WTC11 (cell line): ENCODE measurements around the gene OXLD1. TPM values are rescaled to one million over a fixed set of nuclear protein-coding genes. Genes with fewer than 3 reads are reported as not detected.

Experiments
- ATAC-seq: fragments of 200-7000 bp; cut with Tn5 transposase; 2 replicates; pipeline ENCODE4 v1.10.0; 2021; ENCODE audit warnings: mild to moderate bottlenecking, moderate library complexity
- CTCF ChIA-PET: fragments of 300-600 bp; sonication (Branson Sonifier 250); formaldehyde crosslinking; loops from one replicate; lab custom pipeline; 2021; ENCODE audit warnings: antibody characterized with exemption; lab: Charles Lee
- POLR2A ChIA-PET: fragments of 350-600 bp; sonication (Branson Sonifier 250); formaldehyde crosslinking; loops from one replicate; lab custom pipeline; 2021; ENCODE audit warnings: antibody characterized with exemption; lab: Charles Lee
- DNase-seq: peaks from one replicate; pipeline ENCODE4 v3.0.0; 2021; ENCODE audit warnings: low spot score
- H3K27ac Mint-ChIP-seq: 2 replicates; pipeline ENCODE4 v1.8.0; 2021; ENCODE audit warnings: mixed read lengths
- H3K27me3 Mint-ChIP-seq: 2 replicates; pipeline ENCODE4 v1.8.0; 2021; ENCODE audit warnings: low read depth, mild to moderate bottlenecking, moderate library complexity, mixed read lengths
- H3K36me3 Mint-ChIP-seq: 2 replicates; pipeline ENCODE4 v1.8.0; 2021; ENCODE audit warnings: mixed read lengths
- H3K4me1 Mint-ChIP-seq: 2 replicates; pipeline ENCODE4 v1.8.0; 2022; ENCODE audit warnings: mixed read lengths
- H3K4me3 Mint-ChIP-seq: 2 replicates; pipeline ENCODE4 v1.8.0; 2021; ENCODE audit warnings: mild to moderate bottlenecking, moderate library complexity, mixed read lengths
- H3K9me3 Mint-ChIP-seq: 2 replicates; pipeline ENCODE4 v1.8.0; 2021; ENCODE audit warnings: mixed read lengths
- FOXJ3 ChIP-seq: sonication (generic); formaldehyde crosslinking; IDR thresholded peaks from 2 replicates; pipeline ENCODE4 v1.9.0; 2021; ENCODE audit warnings: missing genetic modification reagents, mild to moderate bottlenecking, borderline replicate concordance
- JAZF1 ChIP-seq: fragments of 250-450 bp; sonication (Bioruptor Pico); IDR thresholded peaks from 2 replicates; pipeline ENCODE4 v1.9.0; 2021; ENCODE audit warnings: moderate library complexity, mild to moderate bottlenecking, inconsistent platforms
- KAT7 ChIP-seq: sonication (generic); formaldehyde crosslinking; IDR thresholded peaks from 2 replicates; pipeline ENCODE4 v1.8.1; 2023; ENCODE audit warnings: missing genetic modification reagents, mild to moderate bottlenecking, borderline replicate concordance
- RELA ChIP-seq: sonication (generic); formaldehyde crosslinking; IDR thresholded peaks from 2 replicates; pipeline ENCODE4 v1.8.1; 2022; ENCODE audit warnings: missing genetic modification reagents, mild to moderate bottlenecking, borderline replicate concordance
- RORB ChIP-seq: fragments of 250-450 bp; sonication (Bioruptor Pico); IDR thresholded peaks from 2 replicates; pipeline ENCODE4 v1.9.0; 2021; ENCODE audit warnings: mild to moderate bottlenecking
- TEAD4 ChIP-seq: sonication (generic); formaldehyde crosslinking; IDR thresholded peaks from 2 replicates; pipeline ENCODE4 v1.8.0; 2022; ENCODE audit warnings: mild to moderate bottlenecking, missing genetic modification reagents
- TP53 ChIP-seq: sonication (generic); formaldehyde crosslinking; IDR thresholded peaks from 2 replicates; pipeline ENCODE4 v1.8.1; 2023; ENCODE audit warnings: mild to moderate bottlenecking, missing genetic modification reagents
- ZNF219 ChIP-seq: sonication (generic); formaldehyde crosslinking; IDR thresholded peaks from 2 replicates; pipeline ENCODE4 v1.8.0; 2023; ENCODE audit warnings: missing genetic modification reagents, mild to moderate bottlenecking, borderline replicate concordance
- ZNF263 ChIP-seq: sonication (generic); formaldehyde crosslinking; IDR thresholded peaks from 2 replicates; pipeline ENCODE4 v1.8.1; 2022; ENCODE audit warnings: low read depth, mild to moderate bottlenecking, moderate library complexity, missing genetic modification reagents
- total RNA-seq: library from RNA; stranded (reverse); gene quantifications from 3 replicates; pipeline ENCODE4 v1.2.3, GENCODE V29; 2021
- TF ChIP-seq, protein P1 (sequence below): sonication (generic); formaldehyde crosslinking; IDR thresholded peaks from 2 replicates; pipeline ENCODE4 v1.8.0; 2022; ENCODE audit warnings: mild to moderate bottlenecking, missing genetic modification reagents
- TF ChIP-seq, protein P2 (sequence below): fragments of 250-450 bp; sonication (Bioruptor Pico); IDR thresholded peaks from 2 replicates; pipeline ENCODE4 v1.8.0; 2021; ENCODE audit warnings: mild to moderate bottlenecking
- TF ChIP-seq, protein P3 (sequence below): sonication (generic); formaldehyde crosslinking; IDR thresholded peaks from 2 replicates; pipeline ENCODE4 v1.8.0; 2022; ENCODE audit warnings: missing genetic modification reagents
- TF ChIP-seq, protein P4 (sequence below): sonication (generic); formaldehyde crosslinking; IDR thresholded peaks from 2 replicates; pipeline ENCODE4 v1.8.1; 2023; ENCODE audit warnings: mild to moderate bottlenecking, missing genetic modification reagents, moderate library complexity
- TF ChIP-seq, protein P5 (sequence below): sonication (generic); formaldehyde crosslinking; IDR thresholded peaks from 2 replicates; pipeline ENCODE4 v1.8.0; 2023; ENCODE audit warnings: missing genetic modification reagents

Gene OXLD1
- total RNA-seq, 1 experiment from 2014 or later: 49.6 TPM

DNA sequence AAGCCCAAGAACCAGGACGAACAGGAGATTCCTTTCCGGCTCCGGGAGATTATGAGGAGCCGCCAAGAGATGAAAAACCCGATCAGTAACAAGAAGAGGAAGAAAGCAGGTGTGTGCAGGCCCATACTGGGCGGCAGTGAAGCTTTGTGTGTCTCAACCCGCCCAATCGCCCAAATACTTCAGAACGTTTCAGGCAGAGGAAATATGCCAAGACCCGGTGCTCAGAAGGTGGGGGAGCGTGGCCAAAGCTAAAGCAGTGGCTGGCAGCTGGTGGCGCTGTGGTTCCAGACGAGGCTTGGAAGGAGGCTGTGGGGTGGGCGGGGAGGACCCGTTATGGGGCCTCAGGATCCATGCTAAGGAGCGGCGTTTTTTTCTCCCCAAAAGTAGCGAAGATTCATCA is 1.3 kb upstream of the OXLD1 start:
- CTCF ChIA-PET: interaction anchor here (0.6 to 1.7 kb wide), 9 partner anchors 16 to 363 kb away, joined by 3 to 10 read pairs (median 4); partner anchors contain the start of genes ARL16, HGS, MRPL12 and NPLOC4
- POLR2A ChIA-PET: no interaction called here
- H3K27me3 Mint-ChIP-seq: no peaks in the 10 kb centered on the region
- no peaks in the 10 kb centered on the region for H3K9me3 Mint-ChIP-seq
- ATAC-seq (0 out of 2 replicates have a peak, but pooled peaks have one; percentile 5), DNase-seq (peak; percentile 68)
- TF ChIP-seq, protein P1, sequence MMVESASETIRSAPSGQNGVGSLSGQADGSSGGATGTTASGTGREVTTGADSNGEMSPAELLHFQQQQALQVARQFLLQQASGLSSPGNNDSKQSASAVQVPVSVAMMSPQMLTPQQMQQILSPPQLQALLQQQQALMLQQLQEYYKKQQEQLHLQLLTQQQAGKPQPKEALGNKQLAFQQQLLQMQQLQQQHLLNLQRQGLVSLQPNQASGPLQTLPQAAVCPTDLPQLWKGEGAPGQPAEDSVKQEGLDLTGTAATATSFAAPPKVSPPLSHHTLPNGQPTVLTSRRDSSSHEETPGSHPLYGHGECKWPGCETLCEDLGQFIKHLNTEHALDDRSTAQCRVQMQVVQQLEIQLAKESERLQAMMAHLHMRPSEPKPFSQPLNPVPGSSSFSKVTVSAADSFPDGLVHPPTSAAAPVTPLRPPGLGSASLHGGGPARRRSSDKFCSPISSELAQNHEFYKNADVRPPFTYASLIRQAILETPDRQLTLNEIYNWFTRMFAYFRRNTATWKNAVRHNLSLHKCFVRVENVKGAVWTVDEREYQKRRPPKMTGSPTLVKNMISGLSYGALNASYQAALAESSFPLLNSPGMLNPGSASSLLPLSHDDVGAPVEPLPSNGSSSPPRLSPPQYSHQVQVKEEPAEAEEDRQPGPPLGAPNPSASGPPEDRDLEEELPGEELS (CRISPR knock-in tag): no peak
- TF ChIP-seq JAZF1 (CRISPR knock-in tag) (no peak), TP53 (CRISPR knock-in tag) (no peak), RELA (CRISPR knock-in tag) (no peak), ZNF219 (no peak), RORB (CRISPR knock-in tag) (no peak), ZNF263 (no peak), TEAD4 (CRISPR knock-in tag) (no peak)
- TF ChIP-seq, protein P2, sequence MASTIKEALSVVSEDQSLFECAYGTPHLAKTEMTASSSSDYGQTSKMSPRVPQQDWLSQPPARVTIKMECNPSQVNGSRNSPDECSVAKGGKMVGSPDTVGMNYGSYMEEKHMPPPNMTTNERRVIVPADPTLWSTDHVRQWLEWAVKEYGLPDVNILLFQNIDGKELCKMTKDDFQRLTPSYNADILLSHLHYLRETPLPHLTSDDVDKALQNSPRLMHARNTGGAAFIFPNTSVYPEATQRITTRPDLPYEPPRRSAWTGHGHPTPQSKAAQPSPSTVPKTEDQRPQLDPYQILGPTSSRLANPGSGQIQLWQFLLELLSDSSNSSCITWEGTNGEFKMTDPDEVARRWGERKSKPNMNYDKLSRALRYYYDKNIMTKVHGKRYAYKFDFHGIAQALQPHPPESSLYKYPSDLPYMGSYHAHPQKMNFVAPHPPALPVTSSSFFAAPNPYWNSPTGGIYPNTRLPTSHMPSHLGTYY: no peak
- TF ChIP-seq, protein P3, sequence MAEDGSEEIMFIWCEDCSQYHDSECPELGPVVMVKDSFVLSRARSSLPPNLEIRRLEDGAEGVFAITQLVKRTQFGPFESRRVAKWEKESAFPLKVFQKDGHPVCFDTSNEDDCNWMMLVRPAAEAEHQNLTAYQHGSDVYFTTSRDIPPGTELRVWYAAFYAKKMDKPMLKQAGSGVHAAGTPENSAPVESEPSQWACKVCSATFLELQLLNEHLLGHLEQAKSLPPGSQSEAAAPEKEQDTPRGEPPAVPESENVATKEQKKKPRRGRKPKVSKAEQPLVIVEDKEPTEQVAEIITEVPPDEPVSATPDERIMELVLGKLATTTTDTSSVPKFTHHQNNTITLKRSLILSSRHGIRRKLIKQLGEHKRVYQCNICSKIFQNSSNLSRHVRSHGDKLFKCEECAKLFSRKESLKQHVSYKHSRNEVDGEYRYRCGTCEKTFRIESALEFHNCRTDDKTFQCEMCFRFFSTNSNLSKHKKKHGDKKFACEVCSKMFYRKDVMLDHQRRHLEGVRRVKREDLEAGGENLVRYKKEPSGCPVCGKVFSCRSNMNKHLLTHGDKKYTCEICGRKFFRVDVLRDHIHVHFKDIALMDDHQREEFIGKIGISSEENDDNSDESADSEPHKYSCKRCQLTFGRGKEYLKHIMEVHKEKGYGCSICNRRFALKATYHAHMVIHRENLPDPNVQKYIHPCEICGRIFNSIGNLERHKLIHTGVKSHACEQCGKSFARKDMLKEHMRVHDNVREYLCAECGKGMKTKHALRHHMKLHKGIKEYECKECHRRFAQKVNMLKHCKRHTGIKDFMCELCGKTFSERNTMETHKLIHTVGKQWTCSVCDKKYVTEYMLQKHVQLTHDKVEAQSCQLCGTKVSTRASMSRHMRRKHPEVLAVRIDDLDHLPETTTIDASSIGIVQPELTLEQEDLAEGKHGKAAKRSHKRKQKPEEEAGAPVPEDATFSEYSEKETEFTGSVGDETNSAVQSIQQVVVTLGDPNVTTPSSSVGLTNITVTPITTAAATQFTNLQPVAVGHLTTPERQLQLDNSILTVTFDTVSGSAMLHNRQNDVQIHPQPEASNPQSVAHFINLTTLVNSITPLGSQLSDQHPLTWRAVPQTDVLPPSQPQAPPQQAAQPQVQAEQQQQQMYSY: no peak
- TF ChIP-seq, protein P4, sequence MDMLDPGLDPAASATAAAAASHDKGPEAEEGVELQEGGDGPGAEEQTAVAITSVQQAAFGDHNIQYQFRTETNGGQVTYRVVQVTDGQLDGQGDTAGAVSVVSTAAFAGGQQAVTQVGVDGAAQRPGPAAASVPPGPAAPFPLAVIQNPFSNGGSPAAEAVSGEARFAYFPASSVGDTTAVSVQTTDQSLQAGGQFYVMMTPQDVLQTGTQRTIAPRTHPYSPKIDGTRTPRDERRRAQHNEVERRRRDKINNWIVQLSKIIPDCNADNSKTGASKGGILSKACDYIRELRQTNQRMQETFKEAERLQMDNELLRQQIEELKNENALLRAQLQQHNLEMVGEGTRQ (CRISPR knock-in tag): no peak
- peak overlapping the region; percentile 91 for H3K27ac Mint-ChIP-seq
- H3K4me3 Mint-ChIP-seq: peak overlapping the region; percentile 96
- H3K36me3 Mint-ChIP-seq: peaks cover 48% of the 10 kb centered on the region
- peaks cover 21% of the 10 kb centered on the region for H3K4me1 Mint-ChIP-seq

DNA sequence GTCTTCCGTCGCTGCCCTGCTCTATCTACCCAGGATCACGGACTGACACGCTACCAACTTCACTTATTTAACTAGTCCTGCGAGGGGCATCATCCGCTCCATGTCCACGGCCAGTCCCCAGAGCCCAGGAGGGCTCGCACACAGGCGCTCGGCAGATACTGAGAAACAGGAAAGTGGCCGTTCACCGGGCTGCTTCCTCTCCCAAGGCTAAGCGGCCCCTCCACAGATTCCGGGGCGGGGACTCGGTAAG is 388 bp downstream of the OXLD1 start:
- no peaks in the 10 kb centered on the region for H3K27me3 Mint-ChIP-seq
- peak overlapping the region; percentile 96 for H3K27ac Mint-ChIP-seq
- ATAC-seq: peak; percentile 30; the same call in 1 of the 2 replicates
- TF ChIP-seq, protein P5, sequence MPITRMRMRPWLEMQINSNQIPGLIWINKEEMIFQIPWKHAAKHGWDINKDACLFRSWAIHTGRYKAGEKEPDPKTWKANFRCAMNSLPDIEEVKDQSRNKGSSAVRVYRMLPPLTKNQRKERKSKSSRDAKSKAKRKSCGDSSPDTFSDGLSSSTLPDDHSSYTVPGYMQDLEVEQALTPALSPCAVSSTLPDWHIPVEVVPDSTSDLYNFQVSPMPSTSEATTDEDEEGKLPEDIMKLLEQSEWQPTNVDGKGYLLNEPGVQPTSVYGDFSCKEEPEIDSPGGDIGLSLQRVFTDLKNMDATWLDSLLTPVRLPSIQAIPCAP (CRISPR knock-in tag): no peak
- no peak for TF ChIP-seq FOXJ3
- 0 out of 2 replicates have a peak, but pooled peaks have one; percentile 9 for TF ChIP-seq KAT7 (CRISPR knock-in tag)
- H3K4me3 Mint-ChIP-seq: peak overlapping the region; percentile 96
- no peak for DNase-seq
- H3K4me1 Mint-ChIP-seq: peaks cover 21% of the 10 kb centered on the region
- CTCF ChIA-PET: interaction anchor here (1.0 to 1.3 kb wide), 2 partner anchors 10 to 28 kb away, joined by 3 to 5 read pairs; no protein-coding TSS in a partner anchor
- peaks cover 30% of the 10 kb centered on the region for H3K36me3 Mint-ChIP-seq
- POLR2A ChIA-PET: interaction anchor here (0.7 to 1.0 kb wide), 3 partner anchors 18 to 145 kb away, joined by 3 to 6 read pairs (median 4); partner anchors contain the start of genes ARL16 and HGS
- no peaks in the 10 kb centered on the region for H3K9me3 Mint-ChIP-seq
